NOMO-1 treated with DMSO at 0.1 percent for 48 hours (cell line): ENCODE results near the gene FLYWCH2.
"Not testable (repeated sequence)": the region's sequence is repeated elsewhere in the genome, so short reads cannot be mapped to it uniquely, and the experiment has no call there.

Experiments used
- DNase-seq: peaks from one replicate; lab custom pipeline; 2025; ENCODE audit not compliant: unreplicated experiment; lab: John Stamatoyannopoulos, UW

Gene FLYWCH2

GRCh38 chr16:2881783-2882649, 999 bp upstream of the FLYWCH2 start:
- peak; percentile 52 for DNase-seq

- DNase-seq, result no peak
Measured at GRCh38 chr16:2883458-2883908, 468 bp downstream of the FLYWCH2 start.

- no peak for DNase-seq
Measured at GRCh38 chr16:2884041-2884451, 1.0 kb downstream of the FLYWCH2 start.

- no peak for DNase-seq
Measured at GRCh38 chr16:2894231-2894630, 11.2 kb downstream of the FLYWCH2 start.

- DNase-seq, result no peak
Measured at GRCh38 chr16:2895813-2896212, 12.8 kb downstream of the FLYWCH2 start.

- DNase-seq, result no peak
Measured at GRCh38 chr16:2896480-2897010, 13.5 kb downstream of the FLYWCH2 start.

- DNase-seq, result no peak
Measured at GRCh38 chr16:2897110-2897509, 14.1 kb downstream of the FLYWCH2 start.

- DNase-seq, result no peak
Measured at GRCh38 chr16:2898831-2899563, 16.0 kb downstream of the FLYWCH2 start.

GRCh38 chr16:2899564-2900072, 16.6 kb downstream of the FLYWCH2 start:
- no peak for DNase-seq

- DNase-seq, result no peak
Measured at GRCh38 chr16:2900526-2901075, 17.6 kb downstream of the FLYWCH2 start.

- no peak for DNase-seq
Measured at GRCh38 chr16:2902337-2903130, 19.5 kb downstream of the FLYWCH2 start.

- DNase-seq, result peak; percentile 81
Measured at GRCh38 chr16:2904100-2904921, 21.3 kb downstream of the FLYWCH2 start.

GRCh38 chr16:2904922-2905240, 21.9 kb downstream of the FLYWCH2 start:
- DNase-seq, result no peak

GRCh38 chr16:2905241-2905987, 22.4 kb downstream of the FLYWCH2 start:
- peak; percentile 98 for DNase-seq

- no peak for DNase-seq
Measured at GRCh38 chr16:2905988-2906387, 23.0 kb downstream of the FLYWCH2 start.

- not testable (repeated sequence) for DNase-seq
Measured at GRCh38 chr16:2907084-2907753, 24.2 kb downstream of the FLYWCH2 start.

- no peak for DNase-seq
Measured at GRCh38 chr16:2910441-2910969, 27.5 kb downstream of the FLYWCH2 start.

- peak; percentile 98 for DNase-seq
Measured at GRCh38 chr16:2911638-2912329, 28.8 kb downstream of the FLYWCH2 start, which contains the start of gene FLYWCH1. TSS of gene FLYWCH1 (plus strand) at chr16:2911931. CDS start at chr16:2929686, 17,755 bp downstream.
